ENCODE measurements around the gene FAM3A. TPM values are rescaled to one million over a fixed set of nuclear protein-coding genes. Genes with fewer than 3 reads are reported as not detected.

The FAM3A gene
- total and polyA plus RNA-seq, 10 of the 15 experiments (the other 5 are each of a cell fraction or from before 2014, with no cell fraction given): 0.29 to 21.1 (median 11.4) TPM

DNA sequence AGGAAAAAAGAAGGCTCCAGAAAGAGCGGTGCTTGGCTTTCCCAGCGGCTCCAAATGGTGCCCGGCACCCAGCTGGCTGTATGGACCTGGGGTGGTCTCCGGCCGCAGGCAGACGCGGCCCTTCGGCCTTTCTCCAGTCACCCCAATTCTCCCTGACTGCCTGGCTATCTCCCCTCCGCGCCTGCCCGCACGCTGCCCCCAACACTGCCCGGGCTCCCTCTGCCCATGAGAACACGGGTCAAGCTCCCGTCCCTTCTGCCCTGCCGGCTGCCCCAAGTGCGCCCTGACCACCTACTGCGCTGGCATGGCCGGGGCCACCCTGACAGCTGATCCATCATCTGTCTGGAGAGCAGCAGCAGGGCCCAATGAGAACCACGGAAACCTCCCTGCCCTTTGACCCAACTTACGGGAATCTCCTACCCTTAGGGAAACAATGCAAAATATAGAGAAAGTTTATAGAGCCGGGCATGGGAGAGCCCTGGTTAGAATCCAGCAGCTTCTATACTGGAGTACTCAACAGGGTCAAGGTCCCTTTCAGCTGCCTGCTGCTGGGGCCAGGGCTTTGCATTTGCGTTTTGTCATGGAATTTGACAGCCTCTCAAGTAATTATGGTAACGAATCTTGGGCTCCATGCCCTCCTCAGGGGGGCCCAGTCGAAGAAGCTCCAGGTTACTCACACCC is 1.2 kb upstream of the FAM3A start:
- intact Hi-C loops (cut with micrococcal nuclease; ENCODE audit: unreplicated experiment): loop anchor here (5.0 kb wide), 1 partner anchor 40 kb away; the partner anchor contains the start of gene LAGE3
- BruUV-seq (replicated peaks): no TSS peak
- Histone ChIP-seq H3K79me2 (ENCODE audit: control insufficient read depth, insufficient read depth, low read length) (no peaks in the 10 kb centered on the region; the same call in none of the 2 replicates), H3K4me1 (ENCODE audit: control insufficient read depth, insufficient read depth, low read length) (no peaks in the 10 kb centered on the region), H3K9me3 (replicated peaks; ENCODE audit: control insufficient read depth, insufficient read depth, low read length) (no peaks in the 10 kb centered on the region; the same call in 2 of the 3 replicates), H3K36me3 (ENCODE audit: control insufficient read depth in 2 of 2, insufficient read depth in 2 of 2, low read length in 1 of 2) (no peaks in the 10 kb centered on the region), H2AFZ (ENCODE audit: control insufficient read depth, low read depth, low read length) (no peak overlapping the region), H3K9ac (ENCODE audit: control insufficient read depth, insufficient read depth, low read length) (no peak overlapping the region), H3K27me3 (replicated peaks in 1 of 2; ENCODE audit: control insufficient read depth in 2 of 2, insufficient read depth in 2 of 2, low read length in 1 of 2) (no peaks in the 10 kb centered on the region), H4K20me1 (ENCODE audit: control insufficient read depth, insufficient read depth) (no peaks in the 10 kb centered on the region), H3K4me2 (ENCODE audit: control insufficient read depth, insufficient read depth) (no peak overlapping the region), H3K4me3 (no peak overlapping the region), H3K27ac (ENCODE audit: control insufficient read depth, insufficient read depth) (no peak overlapping the region)
- no peak for DNase-seq (ENCODE audit: low read depth, low spot score)
- no peak for ATAC-seq
- TF ChIP-seq MEF2B (IDR thresholded peaks at IDR 0.05; ENCODE audit: partially characterized antibody, poor library complexity, severe bottlenecking): no peak
- TF ChIP-seq YY1 (IDR thresholded peaks at IDR 0.05; ENCODE audit: low read depth, low read length): no peak
- TF ChIP-seq BMI1 (IDR thresholded peaks at IDR 0.05; ENCODE audit: borderline replicate concordance): no peak
- TF ChIP-seq MXI1 (IDR thresholded peaks at IDR 0.05; ENCODE audit: low read depth, low read length): no peak
- TF ChIP-seq, protein P1, sequence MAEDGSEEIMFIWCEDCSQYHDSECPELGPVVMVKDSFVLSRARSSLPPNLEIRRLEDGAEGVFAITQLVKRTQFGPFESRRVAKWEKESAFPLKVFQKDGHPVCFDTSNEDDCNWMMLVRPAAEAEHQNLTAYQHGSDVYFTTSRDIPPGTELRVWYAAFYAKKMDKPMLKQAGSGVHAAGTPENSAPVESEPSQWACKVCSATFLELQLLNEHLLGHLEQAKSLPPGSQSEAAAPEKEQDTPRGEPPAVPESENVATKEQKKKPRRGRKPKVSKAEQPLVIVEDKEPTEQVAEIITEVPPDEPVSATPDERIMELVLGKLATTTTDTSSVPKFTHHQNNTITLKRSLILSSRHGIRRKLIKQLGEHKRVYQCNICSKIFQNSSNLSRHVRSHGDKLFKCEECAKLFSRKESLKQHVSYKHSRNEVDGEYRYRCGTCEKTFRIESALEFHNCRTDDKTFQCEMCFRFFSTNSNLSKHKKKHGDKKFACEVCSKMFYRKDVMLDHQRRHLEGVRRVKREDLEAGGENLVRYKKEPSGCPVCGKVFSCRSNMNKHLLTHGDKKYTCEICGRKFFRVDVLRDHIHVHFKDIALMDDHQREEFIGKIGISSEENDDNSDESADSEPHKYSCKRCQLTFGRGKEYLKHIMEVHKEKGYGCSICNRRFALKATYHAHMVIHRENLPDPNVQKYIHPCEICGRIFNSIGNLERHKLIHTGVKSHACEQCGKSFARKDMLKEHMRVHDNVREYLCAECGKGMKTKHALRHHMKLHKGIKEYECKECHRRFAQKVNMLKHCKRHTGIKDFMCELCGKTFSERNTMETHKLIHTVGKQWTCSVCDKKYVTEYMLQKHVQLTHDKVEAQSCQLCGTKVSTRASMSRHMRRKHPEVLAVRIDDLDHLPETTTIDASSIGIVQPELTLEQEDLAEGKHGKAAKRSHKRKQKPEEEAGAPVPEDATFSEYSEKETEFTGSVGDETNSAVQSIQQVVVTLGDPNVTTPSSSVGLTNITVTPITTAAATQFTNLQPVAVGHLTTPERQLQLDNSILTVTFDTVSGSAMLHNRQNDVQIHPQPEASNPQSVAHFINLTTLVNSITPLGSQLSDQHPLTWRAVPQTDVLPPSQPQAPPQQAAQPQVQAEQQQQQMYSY (CRISPR knock-in tag; IDR thresholded peaks at IDR 0.05): no peak
- RAD21 ChIA-PET (ENCODE audit: unreplicated experiment): no interaction called here
- POLR2A ChIA-PET: interaction anchor here (0.9 to 1.1 kb wide), 2 partner anchors 10 to 120 kb away, joined by 4 read pairs; no protein-coding TSS in a partner anchor
- WGBS (ENCODE audit: insufficient coverage, insufficient replicate concordance, low lambda C conversion rate, missing lambda C conversion rate): 83% methylated on average over 25 of the region's 25 CpGs
- CTCF ChIA-PET: interaction anchor here (2.1 kb wide), 1 partner anchor 10 kb away, joined by 8 read pairs; no protein-coding TSS in a partner anchor
- no peak for FAIRE-seq
- in situ Hi-C loops (cut with MboI): no loop called here
- SMC1A ChIA-PET (ENCODE audit: uncharacterized antibody, unreplicated experiment): interaction anchor here (1.0 to 1.5 kb wide), 3 partner anchors 10 to 27 kb away, joined by 3 to 7 read pairs (median 4); partner anchors contain the start of gene SLC10A3
